NCI-H2171 treated with DMSO at 0.1 percent for 48 hours (cell line): ENCODE data around the gene ZNF429.
"Not testable (repeated sequence)": the region's sequence is repeated elsewhere in the genome, so short reads cannot be mapped to it uniquely, and the experiment has no call there.

Experiments used
- DNase-seq: peaks from one replicate; lab custom pipeline; 2025; lab: John Stamatoyannopoulos, UW

ZNF429 gene

DNA sequence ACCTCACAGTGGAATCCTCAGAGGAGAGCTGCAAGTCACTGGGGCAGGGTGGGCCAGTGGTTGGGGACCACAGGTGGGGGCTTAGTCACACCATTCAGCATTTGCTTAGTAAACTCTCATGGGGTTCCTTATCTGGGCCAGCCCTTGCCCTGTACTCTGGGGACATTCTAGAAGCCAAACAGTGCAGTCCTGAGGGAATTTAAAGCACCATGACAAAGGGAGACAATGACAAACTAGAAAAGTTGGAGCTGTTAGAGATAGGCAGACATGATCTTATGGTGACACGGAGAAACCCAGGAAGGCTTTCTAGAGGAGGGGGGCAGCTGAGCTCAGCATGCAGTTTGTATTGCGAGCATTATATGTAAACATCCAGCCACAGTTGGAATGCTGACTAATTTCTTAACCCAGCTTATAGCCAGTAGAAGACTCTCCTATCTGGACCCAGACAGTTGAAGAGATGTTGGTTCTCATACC lies 87.6 kb downstream of the ZNF429 start:
- DNase-seq: no peak

DNA sequence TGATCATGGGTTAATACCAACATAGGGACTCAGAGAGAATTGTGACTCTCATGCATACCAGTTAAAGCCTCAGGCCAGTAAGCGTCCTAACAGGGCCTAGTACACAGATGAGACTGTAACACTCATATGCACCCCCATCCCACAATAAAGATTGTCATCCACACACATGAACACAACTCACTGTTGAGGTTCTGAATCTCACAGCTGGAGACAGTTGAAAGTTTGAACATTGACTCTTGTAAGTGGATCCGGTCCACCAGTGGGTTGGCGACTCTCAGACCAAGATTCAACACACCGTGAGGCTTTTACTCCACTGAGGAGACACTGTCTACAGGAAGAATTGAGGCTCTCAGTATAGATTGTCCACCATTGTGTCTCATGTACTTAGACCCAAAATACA lies 88.1 kb downstream of the ZNF429 start:
- DNase-seq: no peak

DNA sequence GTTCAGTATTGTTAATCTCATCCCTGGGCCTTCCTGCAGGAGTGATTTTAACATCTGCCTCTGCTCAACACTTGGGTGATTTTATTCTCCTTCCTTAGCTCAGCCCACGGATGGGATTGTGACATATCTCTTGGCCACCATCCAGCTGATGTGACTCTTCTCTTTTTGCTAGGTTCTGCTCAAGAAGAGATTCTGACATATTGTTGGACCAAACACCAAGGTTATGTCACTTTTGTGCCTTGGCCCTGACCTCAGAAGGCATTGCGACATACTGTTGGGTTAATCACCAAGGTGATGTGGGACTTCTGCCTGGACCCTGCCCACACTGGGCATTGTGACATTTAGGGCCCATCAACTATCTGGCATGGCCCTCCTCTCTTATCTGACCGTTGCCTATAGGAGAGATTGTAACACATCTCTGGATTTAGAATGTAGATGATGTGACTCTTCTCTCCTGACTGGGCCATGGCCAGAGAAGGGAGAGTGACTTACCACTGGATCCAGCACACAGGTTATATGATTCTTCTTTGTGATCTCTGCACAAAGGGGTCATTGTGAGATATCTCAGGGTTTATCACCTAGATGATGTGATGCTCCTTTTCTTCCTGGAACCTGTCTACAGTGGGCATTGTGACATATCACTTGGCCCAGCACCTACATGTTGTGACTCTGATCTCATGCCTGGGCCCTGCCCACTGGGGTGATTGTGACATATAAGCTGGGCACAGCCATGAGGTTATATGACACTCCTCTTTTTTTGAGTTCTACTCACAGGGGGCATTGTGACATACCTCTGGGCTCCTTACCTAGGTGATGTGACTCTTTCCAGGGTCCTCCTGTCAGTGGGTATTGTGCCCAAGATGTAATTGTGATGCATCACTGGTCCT lies 88.8 kb downstream of the ZNF429 start:
- DNase-seq: no peak

DNA sequence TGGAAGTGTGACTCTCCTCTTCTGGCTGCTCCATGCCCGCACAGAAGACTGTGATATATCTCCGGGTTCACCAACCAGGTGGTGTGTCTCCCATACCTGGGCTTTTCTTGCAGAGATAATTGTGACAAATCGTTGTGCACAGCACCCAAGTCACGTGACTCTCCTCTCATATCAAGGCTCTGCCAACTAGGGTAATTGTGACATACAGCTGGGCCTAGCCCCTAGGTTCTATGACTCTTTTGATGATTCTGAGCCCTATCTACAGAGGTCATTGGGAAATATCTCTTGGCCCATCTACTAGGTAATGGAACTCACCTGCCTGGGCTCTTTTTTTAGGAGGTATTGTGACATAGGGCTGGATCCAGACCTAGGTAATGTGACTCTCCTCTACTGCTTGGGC lies 89.8 kb downstream of the ZNF429 start:
- no peak for DNase-seq

DNA sequence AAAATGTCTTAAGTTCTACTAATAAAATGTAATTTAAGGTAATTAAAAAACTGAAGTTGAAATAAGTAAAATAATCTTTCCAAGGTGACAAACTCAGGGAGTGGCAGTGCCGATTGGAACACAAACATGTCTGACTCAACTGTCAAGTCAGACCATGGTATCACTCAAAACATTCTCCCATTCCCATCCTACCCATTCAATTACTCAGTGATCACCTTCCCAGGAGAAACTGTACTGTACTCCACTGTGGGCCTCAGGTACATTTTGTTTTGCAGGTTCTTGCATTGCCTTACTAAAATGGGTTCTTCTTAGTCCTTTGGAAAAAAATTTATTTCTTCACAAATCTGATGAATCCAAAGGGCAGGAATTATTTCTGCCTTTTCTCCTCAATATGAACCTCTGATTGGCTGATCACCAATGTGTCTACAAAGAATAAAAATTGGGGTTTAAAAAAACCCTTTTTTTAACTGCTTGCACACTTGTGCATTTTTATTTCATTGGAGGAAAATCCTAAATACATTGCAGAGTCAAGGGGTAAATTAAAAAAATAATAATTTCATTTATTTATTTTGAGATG lies 96.8 kb downstream of the ZNF429 start:
- DNase-seq: no peak

DNA sequence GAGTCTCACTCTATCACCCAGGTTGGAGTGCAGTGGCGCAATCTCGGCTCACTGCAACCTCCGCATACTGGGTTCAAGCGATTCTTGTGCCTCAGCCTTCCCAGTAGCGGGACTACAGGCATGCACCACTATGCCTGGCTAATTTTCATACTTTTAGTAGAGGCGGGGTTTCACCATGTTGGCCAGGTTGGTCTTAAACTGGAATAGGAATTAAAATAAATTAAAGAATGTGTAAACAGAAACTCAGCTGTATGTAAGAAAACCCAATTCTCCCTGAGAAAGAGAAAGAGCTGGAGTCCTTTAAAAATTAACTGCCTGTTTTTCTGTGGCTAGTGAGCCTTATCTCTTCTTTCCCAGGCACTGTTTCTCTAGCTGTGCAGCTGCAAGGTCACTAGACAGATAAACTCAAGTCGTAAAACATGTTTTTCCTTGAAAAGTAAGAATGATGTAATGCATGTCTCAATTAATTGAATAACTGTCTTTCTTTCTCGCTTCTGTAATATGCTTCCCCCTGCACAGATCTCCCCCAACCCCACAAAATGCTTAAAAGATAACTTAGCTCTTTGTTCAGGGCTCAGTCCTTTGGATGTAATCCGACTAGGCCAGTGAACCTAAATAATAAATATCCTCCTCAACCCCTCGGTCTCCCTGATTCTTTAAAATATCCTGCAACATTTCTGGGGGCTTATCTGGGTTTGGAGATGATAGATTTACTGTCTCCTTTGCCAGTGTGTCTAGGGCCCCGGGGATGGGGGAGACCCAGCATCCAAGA lies 97.4 kb downstream of the ZNF429 start:
- DNase-seq: not testable (repeated sequence)

DNA sequence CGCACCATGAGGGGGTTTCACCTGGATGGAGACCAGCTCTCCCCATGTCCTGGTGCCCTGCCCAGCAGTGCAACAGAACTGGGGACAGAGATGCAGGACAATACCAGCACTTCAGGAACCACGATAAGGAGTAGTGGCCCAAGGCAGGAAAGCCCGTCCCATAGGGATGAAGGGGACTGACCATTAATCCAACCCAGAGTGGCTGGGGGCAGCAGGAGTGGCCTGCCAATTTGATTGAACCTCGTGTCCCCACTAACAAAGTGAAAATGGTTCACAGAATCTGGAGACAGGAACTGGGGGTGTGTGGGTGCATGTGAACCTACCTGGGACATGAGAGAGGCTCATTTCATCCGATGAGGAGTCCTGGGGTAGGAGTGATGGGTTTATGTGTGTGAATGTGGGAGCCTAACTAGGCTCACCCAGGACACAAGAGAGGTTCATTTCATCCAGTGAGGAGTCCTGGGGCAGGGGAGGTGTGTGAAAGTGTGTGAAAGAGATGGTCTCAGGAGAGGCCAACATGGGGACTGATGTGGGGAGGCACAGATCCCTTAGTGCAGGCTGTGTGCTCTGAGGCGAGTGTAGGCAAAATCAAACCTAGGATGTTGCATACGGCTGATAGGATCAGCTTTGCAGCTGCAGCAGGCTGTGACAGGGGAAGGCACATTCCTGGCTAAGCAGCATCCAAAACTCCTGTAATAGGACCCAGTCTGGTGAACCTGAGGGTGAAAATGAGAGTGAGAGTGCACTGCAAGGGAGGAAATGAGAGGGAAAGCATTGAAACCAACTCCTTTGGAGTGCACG lies 98.2 kb downstream of the ZNF429 start:
- no peak for DNase-seq

DNA sequence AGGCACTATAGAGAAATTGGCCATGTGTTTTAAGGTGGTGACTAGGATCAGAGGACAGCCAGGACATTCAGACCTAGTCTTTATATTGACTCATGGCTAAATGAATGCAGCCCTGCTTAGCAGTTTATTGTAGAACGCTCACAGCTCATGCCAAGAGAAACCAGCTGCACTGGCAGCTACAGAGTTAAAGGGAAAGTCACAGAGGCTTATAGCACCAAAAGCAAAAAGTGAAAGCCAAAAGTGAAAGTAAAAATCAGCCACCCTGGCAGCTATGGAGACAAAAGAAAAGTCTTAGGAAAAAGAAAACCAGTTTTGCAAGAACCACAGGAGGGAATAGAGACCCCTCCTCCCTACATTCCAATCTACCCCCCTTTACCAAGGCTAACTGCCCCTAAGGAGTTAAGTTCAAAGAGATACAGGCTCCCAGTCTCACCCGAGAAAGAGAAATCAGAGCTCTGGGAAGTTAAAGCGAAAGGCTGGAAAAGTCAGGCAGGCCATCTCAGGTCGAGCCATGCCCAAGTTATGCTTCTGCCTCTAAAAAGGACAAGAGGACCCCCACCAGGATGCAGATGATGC lies 99.0 kb downstream of the ZNF429 start:
- DNase-seq: no peak
